ENCODE measurements around the gene SPOP.

The SPOP gene

GRCh38 chr17:49549691-49550678 is 127.9 kb downstream of the SPOP start:
- DNase-seq (ENCODE audit: low read depth): no peak

- DNase-seq (ENCODE audit: low read depth): no peak
Measured at GRCh38 chr17:49549311-49549605, 128.6 kb downstream of the SPOP start.
